GM12873 (cell line): Measurements from ENCODE around the gene ZNF385C.
A peak's percentile ranks its signal among the peaks of the same experiment; 100 is the strongest.

Source experiments
- TF ChIP-seq, protein P1 (sequence below): IDR thresholded peaks from 2 replicates; pipeline ENCODE4 v1.5.1; 2012; ENCODE audit warnings: low read depth, mild to moderate bottlenecking, moderate library complexity, low read length, control low read depth; ENCODE audit not compliant: insufficient read depth; ENCODE audit errors: missing control alignments

The ZNF385C gene

DNA sequence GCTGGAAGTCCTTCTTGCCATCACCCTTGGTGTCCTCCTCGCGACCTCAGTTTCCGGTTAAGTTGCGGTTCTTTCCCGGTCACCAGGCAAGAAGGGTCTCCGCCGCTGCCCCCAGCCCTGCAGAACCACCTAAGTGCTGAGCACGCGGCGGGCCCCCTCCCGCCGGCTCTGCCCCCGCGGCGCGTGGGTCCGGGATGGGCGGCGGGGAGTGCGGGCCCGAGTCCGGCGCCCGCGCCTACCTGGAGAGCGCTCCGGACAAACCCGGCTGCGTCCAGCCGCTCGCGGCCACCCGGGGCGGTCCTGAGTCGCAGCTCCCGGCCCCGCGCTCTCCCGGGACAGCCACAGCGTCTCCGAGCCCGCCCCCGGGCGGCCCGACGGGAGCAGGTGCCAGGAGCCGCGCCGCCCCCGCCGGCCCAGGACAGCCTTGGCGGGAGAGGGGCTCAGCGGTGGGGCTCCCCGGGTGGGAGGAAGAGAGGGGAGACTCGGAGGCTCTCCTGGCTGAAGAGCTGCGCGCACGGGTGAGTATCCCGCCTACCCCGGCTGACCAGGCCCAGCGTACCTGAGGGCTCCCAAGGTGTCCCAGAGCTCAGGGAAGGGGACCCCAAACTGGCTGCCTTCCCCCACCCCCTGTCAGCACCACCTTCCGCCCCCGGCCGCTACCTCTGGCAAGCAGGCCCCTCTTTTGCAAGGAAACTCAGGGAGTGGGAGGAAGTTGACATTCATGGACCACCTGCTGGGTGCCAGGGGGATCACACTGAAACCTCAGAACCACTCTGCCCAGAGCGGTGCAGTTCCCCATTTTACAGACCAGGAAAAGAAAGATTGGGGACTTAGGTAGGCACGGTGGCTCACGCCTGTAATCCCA is 25.7 kb downstream of the ZNF385C start:
- TF ChIP-seq, protein P1, sequence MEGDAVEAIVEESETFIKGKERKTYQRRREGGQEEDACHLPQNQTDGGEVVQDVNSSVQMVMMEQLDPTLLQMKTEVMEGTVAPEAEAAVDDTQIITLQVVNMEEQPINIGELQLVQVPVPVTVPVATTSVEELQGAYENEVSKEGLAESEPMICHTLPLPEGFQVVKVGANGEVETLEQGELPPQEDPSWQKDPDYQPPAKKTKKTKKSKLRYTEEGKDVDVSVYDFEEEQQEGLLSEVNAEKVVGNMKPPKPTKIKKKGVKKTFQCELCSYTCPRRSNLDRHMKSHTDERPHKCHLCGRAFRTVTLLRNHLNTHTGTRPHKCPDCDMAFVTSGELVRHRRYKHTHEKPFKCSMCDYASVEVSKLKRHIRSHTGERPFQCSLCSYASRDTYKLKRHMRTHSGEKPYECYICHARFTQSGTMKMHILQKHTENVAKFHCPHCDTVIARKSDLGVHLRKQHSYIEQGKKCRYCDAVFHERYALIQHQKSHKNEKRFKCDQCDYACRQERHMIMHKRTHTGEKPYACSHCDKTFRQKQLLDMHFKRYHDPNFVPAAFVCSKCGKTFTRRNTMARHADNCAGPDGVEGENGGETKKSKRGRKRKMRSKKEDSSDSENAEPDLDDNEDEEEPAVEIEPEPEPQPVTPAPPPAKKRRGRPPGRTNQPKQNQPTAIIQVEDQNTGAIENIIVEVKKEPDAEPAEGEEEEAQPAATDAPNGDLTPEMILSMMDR = peak; percentile 14

DNA sequence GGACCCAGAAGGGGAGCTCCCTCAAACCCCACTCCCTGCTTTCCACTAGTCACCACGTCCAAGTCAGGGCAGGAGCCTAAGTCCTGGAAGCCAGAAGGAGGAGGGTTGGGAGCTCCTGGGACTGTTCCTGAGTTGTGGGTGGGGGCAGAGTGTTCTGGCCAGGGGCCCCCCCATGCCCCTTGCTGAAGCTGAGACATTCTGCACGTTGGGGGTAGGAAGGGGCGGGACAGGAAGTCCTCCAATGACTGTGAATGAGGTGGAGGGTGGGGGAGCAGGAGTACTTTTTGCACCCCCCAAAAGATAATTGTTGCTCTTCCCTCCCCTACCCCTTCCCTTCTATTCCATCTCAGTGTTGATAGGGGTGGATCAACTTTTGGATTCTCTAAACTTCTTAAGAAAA is 26.5 kb downstream of the ZNF385C start:
- TF ChIP-seq, protein P1 = no peak

DNA sequence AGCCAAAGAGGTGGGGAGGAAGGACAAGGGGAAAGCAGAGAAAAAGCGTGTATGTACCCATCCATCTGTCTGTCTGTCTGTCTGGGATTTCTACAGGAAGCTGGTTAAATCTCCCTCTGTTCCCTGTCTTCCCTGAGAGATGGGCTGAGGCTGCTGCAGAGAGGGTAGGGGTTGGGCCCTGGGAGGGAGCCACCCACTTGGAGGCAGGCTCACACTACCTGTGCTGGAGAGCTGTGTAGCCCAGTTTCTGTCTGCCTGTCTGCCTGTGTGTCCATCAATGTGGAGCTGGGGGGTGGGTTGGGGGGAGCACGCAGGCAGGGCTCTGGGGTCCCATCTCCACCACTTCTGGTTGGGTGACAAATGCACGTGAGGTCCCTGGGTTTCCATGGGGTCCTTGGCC is 29.3 kb downstream of the ZNF385C start:
- TF ChIP-seq, protein P1 = no peak

DNA sequence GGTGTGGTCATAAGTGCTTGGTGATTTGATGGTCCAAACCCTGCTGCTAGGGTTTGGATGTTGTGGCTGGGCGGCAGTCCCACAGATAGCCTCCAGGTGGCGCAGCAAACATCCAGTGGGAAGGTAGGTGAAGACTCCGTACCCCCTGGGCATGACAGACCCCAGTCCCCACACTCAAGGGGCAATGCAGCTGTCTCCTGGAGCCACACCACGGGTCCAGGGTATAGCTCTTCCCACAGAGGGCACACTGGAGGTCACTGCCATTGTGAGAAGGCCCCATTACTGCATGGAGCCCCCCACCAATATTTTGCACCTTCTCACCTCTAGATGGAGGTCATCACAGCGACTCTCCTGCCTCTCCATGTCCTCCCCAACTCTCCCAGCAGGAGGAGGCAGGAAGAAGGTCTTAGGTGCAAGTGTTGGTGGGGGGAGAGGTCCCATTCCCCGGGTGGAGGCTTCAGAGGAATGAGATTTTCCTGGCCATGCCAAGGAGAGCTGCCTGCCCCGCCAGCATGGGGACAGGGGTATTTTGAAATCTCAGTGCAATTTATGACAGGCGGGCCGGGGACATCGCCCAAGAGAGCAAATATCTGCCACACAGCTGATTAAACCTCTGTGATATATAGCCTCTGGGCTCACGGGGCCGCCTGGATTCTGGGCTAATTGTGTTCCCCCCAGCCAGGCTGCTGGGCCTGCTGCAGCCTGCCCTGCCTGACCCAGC is 30.7 kb downstream of the ZNF385C start:
- TF ChIP-seq, protein P1 = peak; percentile 97

DNA sequence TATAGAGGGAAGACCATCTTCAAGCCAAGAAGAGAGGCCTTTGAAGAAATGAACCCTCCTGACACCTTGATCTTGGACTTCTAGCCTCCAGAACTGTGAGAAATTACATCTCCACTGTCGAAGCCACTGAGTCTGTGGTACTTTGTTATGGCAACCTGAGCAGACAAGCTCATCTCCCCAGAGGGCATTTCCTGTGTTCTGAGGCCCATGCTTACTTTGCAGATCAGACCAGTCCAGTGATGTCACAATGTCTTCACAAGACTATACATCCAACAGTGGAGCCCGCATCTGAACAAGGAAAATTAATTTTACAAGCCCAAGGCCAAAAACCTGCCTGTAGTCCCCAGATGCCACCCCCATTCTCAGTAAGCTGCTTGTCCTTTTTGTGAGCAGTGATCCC is 33.1 kb downstream of the ZNF385C start:
- TF ChIP-seq, protein P1 = no peak

DNA sequence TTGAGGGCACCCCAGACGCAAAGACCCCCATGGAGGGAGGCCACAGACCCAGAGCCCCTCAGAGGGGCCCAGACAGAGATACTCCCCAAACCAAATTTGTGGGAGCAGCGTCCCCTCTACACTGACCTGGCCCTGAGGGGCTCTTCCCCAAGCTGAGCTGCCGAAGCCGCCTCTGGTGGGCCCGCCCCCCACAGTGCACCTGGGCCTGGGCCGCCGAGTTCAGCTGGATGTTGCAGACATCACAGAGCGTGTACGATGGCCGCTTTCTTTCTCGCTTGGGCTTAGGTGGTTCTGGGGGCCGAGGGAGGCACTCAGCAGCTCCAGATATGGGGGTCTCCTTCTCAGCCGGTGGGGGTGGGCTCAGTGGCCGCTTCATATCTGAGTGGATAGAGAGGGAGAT is 35.6 kb downstream of the ZNF385C start:
- TF ChIP-seq, protein P1 = no peak
